Measurements from ENCODE around the gene CDH4.

- TF ChIP-seq CTCF (IDR thresholded peaks at IDR 0.05; ENCODE audit: insufficient read depth, low read length, poor library complexity, severe bottlenecking) (no peak), EZH2phosphoT487 (conservative IDR thresholded peaks at IDR 0.05; ENCODE audit: low read length) (no peak)
Measured at GRCh38 chr20:61296629-61297019, 44.6 kb downstream of the CDH4 start.
